Glutamatergic neuron (in vitro differentiated cells): ENCODE results near the gene IQCK. TPM values are rescaled to one million over a fixed set of nuclear protein-coding genes. Genes with fewer than 3 reads are reported as not detected.

Experiments used
- DNase-seq: peaks from one replicate; pipeline ENCODE4 v3.0.0; 2022
- H3K27ac Mint-ChIP-seq: one replicate; pipeline ENCODE4 v1.8.0; 2020; ENCODE audit warnings: mild to moderate bottlenecking, mixed read lengths, inconsistent platforms; ENCODE audit not compliant: unreplicated experiment
- H3K27me3 Mint-ChIP-seq: one replicate; pipeline ENCODE4 v1.8.0; 2020; ENCODE audit warnings: mild to moderate bottlenecking, moderate library complexity, mixed read lengths, inconsistent platforms; ENCODE audit not compliant: unreplicated experiment
- H3K36me3 Mint-ChIP-seq: one replicate; pipeline ENCODE4 v1.8.0; 2020; ENCODE audit warnings: mild to moderate bottlenecking, mixed read lengths, inconsistent platforms; ENCODE audit not compliant: unreplicated experiment
- H3K4me1 Mint-ChIP-seq: one replicate; pipeline ENCODE4 v1.8.0; 2020; ENCODE audit warnings: mild to moderate bottlenecking, low read depth, mixed read lengths, inconsistent platforms; ENCODE audit not compliant: unreplicated experiment
- H3K4me3 Mint-ChIP-seq: one replicate; pipeline ENCODE4 v1.8.0; 2020; ENCODE audit warnings: mild to moderate bottlenecking, mixed read lengths, inconsistent platforms; ENCODE audit not compliant: unreplicated experiment
- H3K9me3 Mint-ChIP-seq: one replicate; pipeline ENCODE4 v1.8.0; 2020; ENCODE audit warnings: mild to moderate bottlenecking, moderate library complexity, mixed read lengths, inconsistent platforms; ENCODE audit not compliant: unreplicated experiment
- total RNA-seq: library from RNA; stranded (reverse); fragmentation: NEBNext Ultra II Directional; extraction: Animal tissue kit (Norgen Biotek cat#: 25700); gene quantifications from one replicate; pipeline ENCODE4 v1.2.1, GENCODE V29; 2021; ENCODE audit not compliant: unreplicated experiment
- TF ChIP-seq, protein P1 (sequence below): fragments of 200-600 bp; sonication (generic); IDR thresholded peaks from one replicate; pipeline ENCODE4 v1.5.0; 2021; ENCODE audit not compliant: partially characterized antibody, unreplicated experiment

The IQCK gene
- total RNA-seq, 1 donor from 2014 or later: 5.1 TPM

GRCh38 chr16:19890901-19891300 is 172.8 kb downstream of the IQCK start:
- TF ChIP-seq, protein P1, sequence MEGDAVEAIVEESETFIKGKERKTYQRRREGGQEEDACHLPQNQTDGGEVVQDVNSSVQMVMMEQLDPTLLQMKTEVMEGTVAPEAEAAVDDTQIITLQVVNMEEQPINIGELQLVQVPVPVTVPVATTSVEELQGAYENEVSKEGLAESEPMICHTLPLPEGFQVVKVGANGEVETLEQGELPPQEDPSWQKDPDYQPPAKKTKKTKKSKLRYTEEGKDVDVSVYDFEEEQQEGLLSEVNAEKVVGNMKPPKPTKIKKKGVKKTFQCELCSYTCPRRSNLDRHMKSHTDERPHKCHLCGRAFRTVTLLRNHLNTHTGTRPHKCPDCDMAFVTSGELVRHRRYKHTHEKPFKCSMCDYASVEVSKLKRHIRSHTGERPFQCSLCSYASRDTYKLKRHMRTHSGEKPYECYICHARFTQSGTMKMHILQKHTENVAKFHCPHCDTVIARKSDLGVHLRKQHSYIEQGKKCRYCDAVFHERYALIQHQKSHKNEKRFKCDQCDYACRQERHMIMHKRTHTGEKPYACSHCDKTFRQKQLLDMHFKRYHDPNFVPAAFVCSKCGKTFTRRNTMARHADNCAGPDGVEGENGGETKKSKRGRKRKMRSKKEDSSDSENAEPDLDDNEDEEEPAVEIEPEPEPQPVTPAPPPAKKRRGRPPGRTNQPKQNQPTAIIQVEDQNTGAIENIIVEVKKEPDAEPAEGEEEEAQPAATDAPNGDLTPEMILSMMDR: no peak
- Mint-ChIP-seq H3K27ac (no peak overlapping the region), H3K36me3 (no peaks in the 10 kb centered on the region), H3K9me3 (no peaks in the 10 kb centered on the region), H3K4me3 (no peak overlapping the region), H3K27me3 (peaks cover 7% of the 10 kb centered on the region), H3K4me1 (peaks cover 6% of the 10 kb centered on the region)
- no peak for DNase-seq

DNA sequence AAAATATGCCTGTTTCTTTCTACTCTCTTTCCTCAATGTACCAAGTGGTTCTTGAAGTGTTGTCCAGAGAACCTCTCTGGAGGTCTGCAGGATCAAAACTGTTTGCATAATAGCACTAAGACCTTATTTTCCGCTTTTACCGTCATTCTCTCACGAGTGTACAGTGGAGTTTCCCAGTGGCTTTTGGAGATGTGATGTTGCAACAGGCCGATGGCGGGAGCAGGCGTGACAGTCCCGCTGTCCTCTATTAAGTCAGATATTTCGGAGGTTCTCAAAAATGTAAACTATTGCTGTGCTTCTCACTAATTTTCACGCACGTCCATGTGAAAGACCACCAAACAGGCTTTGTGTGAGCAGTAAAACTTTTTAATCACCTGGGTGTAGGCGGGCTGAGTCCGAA is 174.8 kb downstream of the IQCK start:
- Mint-ChIP-seq H3K4me3 (no peak overlapping the region), H3K4me1 (peaks cover 4% of the 10 kb centered on the region)

DNA sequence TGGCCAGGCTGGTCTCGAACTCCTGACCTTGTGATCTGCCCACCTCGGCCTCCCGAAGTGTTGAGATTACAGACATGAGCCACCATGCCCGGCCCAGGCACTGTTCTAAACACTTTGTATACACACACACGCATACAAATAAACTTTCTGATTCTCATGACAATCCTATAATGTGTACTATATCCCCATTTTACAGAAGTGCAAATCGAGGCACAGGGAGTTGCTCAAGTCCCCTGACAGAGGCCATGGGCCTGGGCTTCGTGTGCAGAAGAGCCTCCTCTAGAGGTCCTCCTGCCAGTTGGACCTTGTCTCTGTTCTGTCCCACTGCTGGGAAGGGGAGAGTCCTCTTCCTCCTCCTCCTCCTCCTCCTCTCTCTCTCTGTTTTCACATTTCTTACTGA is 176.5 kb downstream of the IQCK start:
- H3K36me3 Mint-ChIP-seq: no peaks in the 10 kb centered on the region
- no peak for DNase-seq
- no peak overlapping the region for H3K27ac Mint-ChIP-seq
- H3K9me3 Mint-ChIP-seq: peaks cover 2% of the 10 kb centered on the region
- H3K4me1 Mint-ChIP-seq: peaks cover 6% of the 10 kb centered on the region
- TF ChIP-seq, protein P1: no peak
- peaks cover 6% of the 10 kb centered on the region for H3K27me3 Mint-ChIP-seq
- no peak overlapping the region for H3K4me3 Mint-ChIP-seq

More for the DNA sequence above, 174.8 kb downstream of the IQCK start:
- H3K9me3 Mint-ChIP-seq: no peaks in the 10 kb centered on the region
- DNase-seq: no peak
- H3K27ac Mint-ChIP-seq: no peak overlapping the region
- peaks cover 4% of the 10 kb centered on the region for H3K27me3 Mint-ChIP-seq
- H3K36me3 Mint-ChIP-seq: no peaks in the 10 kb centered on the region
- TF ChIP-seq, protein P1: no peak

GRCh38 chr16:19896951-19897350 is 178.9 kb downstream of the IQCK start:
- Mint-ChIP-seq H3K4me1 (peaks cover 2% of the 10 kb centered on the region), H3K9me3 (peaks cover 2% of the 10 kb centered on the region), H3K36me3 (no peaks in the 10 kb centered on the region), H3K27me3 (peaks cover 6% of the 10 kb centered on the region), H3K27ac (no peak overlapping the region), H3K4me3 (no peak overlapping the region)
- no peak for DNase-seq
- TF ChIP-seq, protein P1: no peak

DNA sequence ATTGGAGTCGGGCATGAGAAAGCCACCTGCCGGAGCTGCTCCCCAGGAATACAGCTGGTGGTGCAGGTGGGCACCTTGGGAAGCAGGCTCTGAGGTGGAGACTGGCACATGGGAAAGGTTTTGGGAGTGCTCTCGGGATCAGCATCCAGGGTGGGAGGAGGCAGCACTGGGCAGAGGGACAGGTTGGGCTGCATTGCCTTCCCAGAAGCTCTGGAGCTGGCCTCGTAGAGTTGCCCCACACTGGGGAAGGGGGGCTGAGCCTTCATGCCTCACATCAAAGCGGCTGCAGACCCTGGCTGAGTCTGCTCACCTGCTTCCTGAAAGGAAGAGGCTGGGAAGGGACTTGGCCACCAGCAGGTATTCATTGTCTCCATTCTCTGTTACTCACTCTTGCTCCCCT is 180.1 kb downstream of the IQCK start:
- no peak for DNase-seq
- TF ChIP-seq, protein P1: no peak
- H3K27me3 Mint-ChIP-seq: peaks cover 8% of the 10 kb centered on the region
- H3K4me1 Mint-ChIP-seq: peaks cover 2% of the 10 kb centered on the region
- H3K27ac Mint-ChIP-seq: no peak overlapping the region
- H3K4me3 Mint-ChIP-seq: no peak overlapping the region
- peaks cover 2% of the 10 kb centered on the region for H3K9me3 Mint-ChIP-seq
- no peaks in the 10 kb centered on the region for H3K36me3 Mint-ChIP-seq
